Heart left ventricle (tissue), 13 donors: ENCODE results near the gene TRPT1.

Experiments
- POLR2A ChIP-seq, 2 donors: fragments of 450-650 bp; IDR thresholded peaks; one replicate each; pipeline ENCODE4 v1.6.1; 2017; ENCODE audit warnings: antibody characterized with exemption in 2 of 2, mild to moderate bottlenecking in 2 of 2, moderate library complexity in 2 of 2
- TF ChIP-seq, protein P1 (sequence below), 12 donors: fragments of 200-600 bp; sonication (generic) in 4 of 12; IDR thresholded peaks; one replicate each; pipeline versions ENCODE4 v1.5.0 to v1.8.0; 2018 to 2022; ENCODE audit warnings: antibody characterized with exemption in 12 of 12, mild to moderate bottlenecking in 5 of 12
- donor health status: ischemic (EF 13 %, LVEDD 7.1; RV severe dilation, severe dysfunction).
- donor health status: DM: no; HTN: yes; CAD: no.
- donor health status: DM: no; HTN: no; CAD: no.
- donor health status: ischemic (EF 25% LVEDD 6.9; RV normal size, moderate dysfunction).
- donor health status: ischemic (EF 25% LVEDD 5.7; RV mildly dilated, moderate dysfunction).
- donor health status: ischemic (EF 35%, LVEDD 5.7; RV mildly dilated, moderate dysfunction).
- donor health status: nonischemic (EF 11% LVEDD 7.7; RV severe dilation, severe dysfunction).
- donor health status: DM: yes; HTN: yes; CAD: no.
- donor health status: PGD.
- donor health status: ischemic (EF 29% LVEDD 5.4; RV normal size, mild dysfunction).
- donor health status: nonischemic (EF 23%, LVEDD 6.1; RV moderate dilation, normal function).

DNA sequence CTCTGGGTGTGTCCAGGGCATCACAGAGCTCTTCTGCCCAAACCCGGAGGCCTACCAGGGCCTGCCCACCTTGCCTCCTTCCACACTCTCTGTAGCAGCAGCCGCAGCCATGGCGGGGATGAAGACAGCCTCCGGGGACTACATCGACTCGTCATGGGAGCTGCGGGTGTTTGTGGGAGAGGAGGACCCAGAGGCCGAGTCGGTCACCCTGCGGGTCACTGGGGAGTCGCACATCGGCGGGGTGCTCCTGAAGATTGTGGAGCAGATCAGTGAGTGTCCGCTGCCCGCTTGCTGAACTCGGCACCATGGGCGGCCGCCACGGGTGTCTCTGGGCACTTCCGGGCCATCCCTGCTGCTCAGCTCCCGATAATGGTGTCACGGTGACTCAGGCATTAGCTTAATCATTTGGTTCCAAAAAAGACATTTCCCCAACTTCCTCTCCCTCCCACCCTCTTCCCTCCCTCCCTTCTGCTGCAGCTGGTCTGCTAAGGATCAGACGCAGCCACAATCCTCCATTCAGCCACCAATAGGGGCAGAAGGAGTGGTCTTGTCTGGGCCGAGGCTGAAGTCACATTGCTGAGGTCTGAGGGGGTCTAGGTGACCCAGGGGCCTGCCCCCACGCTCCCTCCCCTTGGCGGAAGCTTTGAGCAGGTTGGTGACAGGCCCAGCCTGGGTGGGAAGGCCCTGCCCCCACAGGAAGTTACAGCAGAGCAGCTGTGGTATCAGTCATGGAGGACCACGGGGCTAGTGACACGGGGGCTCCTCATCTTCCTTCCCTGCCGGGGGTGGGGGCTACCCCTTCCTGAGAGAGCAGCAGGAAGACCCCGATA lies 18.5 kb downstream of the TRPT1 start:
- TF ChIP-seq, protein P1, sequence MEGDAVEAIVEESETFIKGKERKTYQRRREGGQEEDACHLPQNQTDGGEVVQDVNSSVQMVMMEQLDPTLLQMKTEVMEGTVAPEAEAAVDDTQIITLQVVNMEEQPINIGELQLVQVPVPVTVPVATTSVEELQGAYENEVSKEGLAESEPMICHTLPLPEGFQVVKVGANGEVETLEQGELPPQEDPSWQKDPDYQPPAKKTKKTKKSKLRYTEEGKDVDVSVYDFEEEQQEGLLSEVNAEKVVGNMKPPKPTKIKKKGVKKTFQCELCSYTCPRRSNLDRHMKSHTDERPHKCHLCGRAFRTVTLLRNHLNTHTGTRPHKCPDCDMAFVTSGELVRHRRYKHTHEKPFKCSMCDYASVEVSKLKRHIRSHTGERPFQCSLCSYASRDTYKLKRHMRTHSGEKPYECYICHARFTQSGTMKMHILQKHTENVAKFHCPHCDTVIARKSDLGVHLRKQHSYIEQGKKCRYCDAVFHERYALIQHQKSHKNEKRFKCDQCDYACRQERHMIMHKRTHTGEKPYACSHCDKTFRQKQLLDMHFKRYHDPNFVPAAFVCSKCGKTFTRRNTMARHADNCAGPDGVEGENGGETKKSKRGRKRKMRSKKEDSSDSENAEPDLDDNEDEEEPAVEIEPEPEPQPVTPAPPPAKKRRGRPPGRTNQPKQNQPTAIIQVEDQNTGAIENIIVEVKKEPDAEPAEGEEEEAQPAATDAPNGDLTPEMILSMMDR (IDR thresholded peaks at IDR 0.05): peak in 1 of 12 donors; percentile 4
- TF ChIP-seq POLR2A (IDR thresholded peaks at IDR 0.05): peak in 1 of 2 donors; percentile 51
